Rectal smooth muscle tissue (tissue), 1 donor: ENCODE data around the gene STK32B.

Experiments used
- H3K27ac ChIP-seq: one replicate; pipeline ENCODE4 v1.7.0; 2013; ENCODE audit warnings: low read depth, low read length, inconsistent platforms
- H3K27me3 ChIP-seq: one replicate; pipeline ENCODE4 v1.7.0; 2013; ENCODE audit warnings: low read length; ENCODE audit not compliant: control insufficient read depth, insufficient read depth
- H3K36me3 ChIP-seq: one replicate; pipeline ENCODE4 v1.7.0; 2013; ENCODE audit warnings: low read length; ENCODE audit not compliant: control insufficient read depth, insufficient read depth
- H3K4me1 ChIP-seq: one replicate; pipeline ENCODE4 v1.7.0; 2013; ENCODE audit warnings: low read length; ENCODE audit not compliant: control insufficient read depth, insufficient read depth
- H3K4me3 ChIP-seq: one replicate; pipeline ENCODE4 v1.7.0; 2013; ENCODE audit warnings: low read length
- H3K9ac ChIP-seq: one replicate; pipeline ENCODE4 v1.7.0; 2013; ENCODE audit warnings: low read length

The STK32B gene

DNA sequence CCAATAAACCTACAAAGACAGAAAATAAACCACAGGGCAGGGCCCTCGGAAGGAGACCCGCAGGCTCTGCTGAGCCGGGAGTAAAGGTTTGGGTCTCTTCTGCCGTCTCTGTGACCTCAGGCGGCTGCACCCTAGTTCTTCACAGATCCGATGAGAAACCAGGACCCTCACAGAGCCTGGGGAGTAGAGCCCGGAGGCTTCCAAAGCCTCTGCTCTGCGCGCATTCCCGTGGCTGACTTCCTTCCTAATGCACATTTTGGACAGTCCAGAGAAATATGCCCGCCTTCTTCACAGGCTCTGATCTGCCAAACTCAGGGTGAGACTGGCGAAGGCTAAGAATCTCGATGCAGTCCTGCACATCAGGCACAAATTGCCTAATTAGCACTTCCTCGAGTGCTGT, 411.6 kb downstream of the STK32B start:
- H3K27me3 ChIP-seq: no peaks in the 10 kb centered on the region
- no peak overlapping the region for H3K4me3 ChIP-seq
- H3K9ac ChIP-seq: no peak overlapping the region
- H3K4me1 ChIP-seq: no peaks in the 10 kb centered on the region
- no peak overlapping the region for H3K27ac ChIP-seq
- no peaks in the 10 kb centered on the region for H3K36me3 ChIP-seq

DNA sequence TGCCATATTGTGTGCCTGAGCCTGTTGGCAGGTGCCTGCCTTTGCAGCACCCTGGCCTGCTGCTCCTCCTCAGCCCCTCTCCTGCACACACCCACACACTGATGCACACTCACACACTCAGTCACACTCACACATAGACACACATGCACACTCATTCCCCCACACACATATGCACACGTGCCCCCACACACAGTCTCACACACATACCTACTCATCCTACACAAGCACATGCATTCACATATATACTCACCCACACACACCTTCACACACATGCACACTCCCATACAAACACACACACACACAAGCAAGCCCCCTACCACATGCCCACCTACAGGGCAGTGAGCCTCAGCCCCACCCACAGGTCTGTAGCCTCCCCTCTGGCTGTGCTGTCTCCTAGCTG, 412.1 kb downstream of the STK32B start:
- Histone ChIP-seq H3K9ac (no peak overlapping the region), H3K27me3 (no peaks in the 10 kb centered on the region), H3K4me3 (no peak overlapping the region), H3K4me1 (no peaks in the 10 kb centered on the region), H3K36me3 (no peaks in the 10 kb centered on the region), H3K27ac (no peak overlapping the region)

DNA sequence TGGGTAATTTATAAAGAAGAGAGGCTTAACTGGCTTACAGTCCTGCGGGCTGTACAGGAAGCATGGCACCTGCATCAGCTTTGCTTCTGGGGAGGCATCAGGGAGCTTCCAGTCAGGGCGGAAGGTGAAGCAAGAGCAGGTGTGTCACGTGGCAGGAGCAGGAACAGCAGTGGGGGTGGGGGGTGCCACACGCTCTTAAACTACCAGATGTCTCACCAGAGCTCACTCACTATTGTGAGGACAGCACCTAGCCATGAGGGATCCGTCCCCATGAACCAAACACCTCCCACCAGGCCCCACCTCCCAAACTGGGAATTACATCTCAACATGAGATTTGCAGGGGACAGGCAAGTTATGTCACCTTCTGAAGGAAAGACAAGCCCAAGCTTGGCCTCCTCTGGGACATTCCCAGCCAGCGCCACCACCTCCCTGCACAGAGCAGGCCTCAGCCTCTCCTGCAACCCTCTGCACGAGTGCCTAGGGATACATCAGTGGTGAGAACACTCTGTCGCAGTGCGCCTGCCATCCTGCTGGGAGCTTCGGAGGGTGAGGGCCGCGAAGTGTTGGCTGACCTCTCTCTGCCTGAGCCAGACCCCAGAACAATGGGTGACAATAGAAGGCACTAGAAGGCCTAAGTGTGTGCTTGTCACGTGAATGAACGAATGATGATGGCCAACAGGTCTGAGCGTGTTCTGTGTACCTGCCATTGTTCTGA, 412.8 kb downstream of the STK32B start:
- Histone ChIP-seq H3K36me3 (no peaks in the 10 kb centered on the region), H3K9ac (no peak overlapping the region), H3K27me3 (no peaks in the 10 kb centered on the region), H3K27ac (no peak overlapping the region), H3K4me1 (no peaks in the 10 kb centered on the region), H3K4me3 (no peak overlapping the region)

DNA sequence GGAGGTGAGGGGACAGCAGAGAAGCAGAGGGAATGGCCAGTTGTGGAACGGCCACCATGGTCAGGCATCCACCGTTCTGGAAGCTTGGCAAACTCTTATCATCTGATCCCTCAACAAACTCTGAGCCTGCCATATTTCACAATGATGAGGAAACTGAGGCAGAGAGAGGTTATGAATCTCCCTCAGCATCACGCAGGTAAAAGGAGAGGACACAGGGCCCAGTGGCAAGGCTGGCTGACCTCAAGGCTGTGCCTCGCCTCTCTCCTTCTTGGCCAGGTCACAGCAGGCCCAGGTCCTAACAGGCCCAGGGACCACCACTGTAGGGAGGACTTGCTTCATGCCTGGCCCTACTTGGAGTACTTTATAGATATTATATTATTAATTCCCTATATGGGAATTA, 414.2 kb downstream of the STK32B start:
- Histone ChIP-seq H3K36me3 (no peaks in the 10 kb centered on the region), H3K9ac (no peak overlapping the region), H3K27ac (no peak overlapping the region), H3K4me1 (no peaks in the 10 kb centered on the region), H3K4me3 (no peak overlapping the region), H3K27me3 (no peaks in the 10 kb centered on the region)

DNA sequence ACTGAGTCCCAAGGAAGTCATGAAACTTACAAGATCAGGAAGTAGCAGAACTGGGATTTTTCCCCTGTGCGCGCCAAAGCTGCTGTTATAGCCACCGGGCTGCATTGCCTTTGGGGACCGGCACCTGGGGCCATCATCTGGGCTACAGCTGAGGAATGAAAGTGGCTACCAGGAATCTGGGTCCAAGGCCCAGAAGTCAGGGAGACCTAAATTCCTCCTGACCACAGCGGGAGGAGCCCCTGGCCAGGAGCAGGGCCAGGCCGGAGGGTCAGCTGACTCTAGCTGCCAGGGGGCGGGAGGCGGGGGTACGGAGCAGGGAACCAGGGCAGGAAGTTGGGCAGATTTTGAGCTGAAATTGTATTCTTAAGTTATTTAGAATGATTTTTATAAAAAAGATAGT, 414.7 kb downstream of the STK32B start:
- Histone ChIP-seq H3K27ac (no peak overlapping the region), H3K27me3 (no peaks in the 10 kb centered on the region), H3K36me3 (no peaks in the 10 kb centered on the region)

DNA sequence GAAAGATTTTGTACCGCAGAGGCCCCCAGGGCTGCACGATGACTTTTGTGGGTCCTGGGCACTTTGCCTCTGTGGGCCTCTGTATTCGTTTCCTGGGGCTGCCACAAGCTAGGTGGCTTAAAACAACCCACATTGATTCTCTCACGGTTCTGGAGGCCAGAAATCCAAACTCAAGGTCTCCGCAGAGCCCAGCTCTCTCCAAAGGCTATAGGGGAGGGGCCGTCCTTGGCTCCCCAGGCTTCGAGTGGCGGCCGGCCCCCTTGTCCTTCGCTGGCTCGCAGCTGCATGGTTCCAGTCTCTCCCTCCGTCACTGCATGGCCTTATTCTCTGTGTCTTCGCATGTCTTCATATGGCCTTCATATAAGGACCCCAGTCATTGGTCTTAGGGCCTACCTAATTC, 415.8 kb downstream of the STK32B start:
- no peaks in the 10 kb centered on the region for H3K4me1 ChIP-seq
- H3K9ac ChIP-seq: no peak overlapping the region
- H3K36me3 ChIP-seq: no peaks in the 10 kb centered on the region
- no peaks in the 10 kb centered on the region for H3K27me3 ChIP-seq
- no peak overlapping the region for H3K4me3 ChIP-seq
- H3K27ac ChIP-seq: no peak overlapping the region

More for the DNA sequence above, 414.7 kb downstream of the STK32B start:
- no peak overlapping the region for H3K9ac ChIP-seq
- H3K4me3 ChIP-seq: no peak overlapping the region
- H3K4me1 ChIP-seq: no peaks in the 10 kb centered on the region

DNA sequence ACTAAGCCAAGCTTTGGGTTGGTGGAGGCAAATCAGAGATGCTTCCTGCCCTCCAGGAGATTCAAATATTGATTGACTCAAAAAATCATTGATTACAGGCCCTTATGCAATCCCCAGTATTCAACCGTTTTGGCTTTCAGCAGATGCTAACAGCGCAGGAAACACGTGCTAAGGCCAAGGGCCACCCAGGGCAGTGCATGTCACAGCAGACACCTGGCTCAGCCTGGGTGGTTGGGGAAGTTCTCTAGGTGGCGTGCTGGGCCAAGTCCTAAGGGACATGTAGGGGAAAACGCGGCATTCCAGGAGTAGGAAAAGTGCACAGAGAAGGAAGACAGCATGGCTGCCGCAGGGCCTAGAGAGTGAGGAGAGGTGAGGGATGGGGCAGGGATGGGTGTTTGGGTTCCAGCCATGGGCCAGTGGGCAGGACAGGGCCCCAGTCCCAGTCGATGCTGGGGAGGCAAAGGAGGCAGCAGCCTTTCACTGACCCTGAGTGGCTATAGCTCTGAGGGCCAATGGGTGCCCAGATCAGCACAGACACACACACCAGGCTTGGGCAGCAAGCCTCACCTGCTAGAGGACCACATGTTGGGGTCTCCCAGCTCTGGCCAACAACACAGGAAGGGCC, 418.0 kb downstream of the STK32B start:
- H3K4me3 ChIP-seq: no peak overlapping the region
- H3K9ac ChIP-seq: no peak overlapping the region
- no peaks in the 10 kb centered on the region for H3K4me1 ChIP-seq
- H3K27me3 ChIP-seq: no peaks in the 10 kb centered on the region
- H3K36me3 ChIP-seq: no peaks in the 10 kb centered on the region
- H3K27ac ChIP-seq: no peak overlapping the region

DNA sequence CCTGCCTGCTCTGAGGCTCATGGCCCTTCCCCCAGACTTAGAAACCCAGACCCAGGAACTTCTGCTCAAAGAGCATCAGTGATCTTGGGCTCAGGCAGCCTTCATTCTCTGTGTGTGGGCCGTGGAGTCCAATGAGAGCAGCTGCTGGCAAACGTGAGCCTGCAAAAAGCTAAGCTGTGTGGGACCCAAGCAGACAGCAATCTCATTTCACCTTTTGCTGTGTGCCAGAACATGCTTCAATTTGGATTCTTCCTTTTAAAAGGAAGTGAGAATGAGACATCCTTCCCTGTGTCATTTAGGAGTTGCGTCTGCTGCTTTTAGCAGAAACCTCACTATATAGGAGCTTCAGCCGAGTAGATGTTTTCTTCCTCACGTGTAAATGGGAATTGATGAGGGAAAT, 418.6 kb downstream of the STK32B start:
- Histone ChIP-seq H3K36me3 (no peaks in the 10 kb centered on the region), H3K4me3 (no peak overlapping the region), H3K27ac (no peak overlapping the region), H3K27me3 (no peaks in the 10 kb centered on the region), H3K9ac (no peak overlapping the region), H3K4me1 (no peaks in the 10 kb centered on the region)

DNA sequence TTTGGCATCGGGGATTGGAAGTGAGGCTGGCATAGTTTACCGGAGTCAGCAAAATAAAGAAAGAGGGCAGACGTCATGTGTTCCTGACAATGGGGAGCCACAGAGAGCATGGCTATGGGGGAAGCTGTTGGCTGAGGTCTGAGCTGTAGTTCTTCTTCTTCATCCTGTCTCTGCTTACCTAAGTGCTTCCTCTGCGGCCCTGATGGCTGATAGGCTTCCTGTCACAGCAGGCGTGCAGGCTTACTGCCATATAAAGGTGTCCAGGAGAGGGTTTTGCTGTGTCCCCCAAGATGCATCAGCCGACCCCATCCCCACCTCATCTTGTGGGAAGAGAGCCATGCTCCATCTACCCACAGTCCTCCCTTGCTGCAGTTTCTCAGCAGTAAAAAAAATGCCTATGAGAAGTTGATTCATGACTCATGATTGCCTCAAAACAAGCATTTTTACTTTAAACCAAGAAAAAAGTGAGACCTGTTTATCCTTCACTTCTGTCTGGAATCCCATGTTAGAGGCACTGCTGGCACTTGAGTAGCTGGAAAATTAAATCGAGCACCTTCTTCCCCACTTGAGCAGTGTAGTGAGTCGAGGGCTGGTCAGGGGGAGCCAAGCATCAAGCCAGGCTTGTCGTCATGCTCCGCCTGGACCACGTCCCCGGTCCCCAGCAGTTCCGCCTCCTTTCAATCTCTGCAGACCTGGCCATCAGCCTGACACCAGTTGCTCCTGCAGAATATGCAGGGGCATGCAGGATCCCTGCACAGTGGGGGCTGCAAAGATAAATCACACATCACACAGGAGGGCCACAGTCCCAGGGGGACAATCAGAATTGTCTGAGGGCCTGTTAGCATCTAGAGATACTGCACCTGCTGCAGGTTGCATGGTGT, 419.3 kb downstream of the STK32B start:
- no peaks in the 10 kb centered on the region for H3K36me3 ChIP-seq
- no peak overlapping the region for H3K27ac ChIP-seq
- no peak overlapping the region for H3K4me3 ChIP-seq
- no peak overlapping the region for H3K9ac ChIP-seq
- no peaks in the 10 kb centered on the region for H3K27me3 ChIP-seq
- H3K4me1 ChIP-seq: no peaks in the 10 kb centered on the region

DNA sequence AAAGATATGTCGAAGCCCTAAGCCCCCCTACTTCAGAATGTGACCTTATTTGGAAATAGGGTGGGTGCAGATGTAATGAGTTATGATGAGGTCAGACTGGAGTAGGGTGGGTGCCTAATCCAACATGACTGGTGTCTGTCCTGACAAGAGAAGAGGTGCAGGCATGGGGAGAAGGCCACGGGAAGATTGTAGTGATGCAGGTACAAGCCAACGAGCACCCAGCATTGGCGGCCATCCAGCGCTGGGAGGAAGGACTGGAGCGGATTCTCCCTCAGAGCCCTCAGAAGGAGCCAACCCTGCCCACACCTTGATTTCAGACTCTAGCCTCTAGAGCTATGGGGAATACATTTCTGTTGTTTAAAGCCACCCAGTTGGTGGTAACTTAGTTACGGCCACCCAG, 419.9 kb downstream of the STK32B start:
- Histone ChIP-seq H3K4me3 (no peak overlapping the region), H3K27me3 (no peaks in the 10 kb centered on the region), H3K4me1 (no peaks in the 10 kb centered on the region), H3K36me3 (no peaks in the 10 kb centered on the region), H3K9ac (no peak overlapping the region), H3K27ac (no peak overlapping the region)

DNA sequence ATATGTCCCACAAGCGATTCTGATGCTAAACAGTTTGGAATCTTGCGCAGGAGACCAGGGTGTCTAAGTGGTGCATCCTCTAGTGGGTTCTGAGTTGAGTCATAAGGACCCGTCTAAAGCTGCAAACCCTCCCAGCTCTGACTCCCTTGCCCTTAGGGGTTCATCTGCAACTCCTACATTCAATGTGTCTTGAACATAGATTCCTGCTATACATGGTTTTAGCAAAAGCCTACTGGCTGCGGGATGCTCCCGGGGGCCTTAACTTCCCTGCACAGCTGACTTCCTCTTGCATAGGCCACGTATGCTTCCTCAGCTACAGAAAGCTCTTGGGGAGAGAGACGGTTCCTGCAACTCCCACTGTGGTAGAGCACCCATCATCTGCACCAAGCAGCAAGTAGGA, 420.4 kb downstream of the STK32B start:
- no peaks in the 10 kb centered on the region for H3K36me3 ChIP-seq

DNA sequence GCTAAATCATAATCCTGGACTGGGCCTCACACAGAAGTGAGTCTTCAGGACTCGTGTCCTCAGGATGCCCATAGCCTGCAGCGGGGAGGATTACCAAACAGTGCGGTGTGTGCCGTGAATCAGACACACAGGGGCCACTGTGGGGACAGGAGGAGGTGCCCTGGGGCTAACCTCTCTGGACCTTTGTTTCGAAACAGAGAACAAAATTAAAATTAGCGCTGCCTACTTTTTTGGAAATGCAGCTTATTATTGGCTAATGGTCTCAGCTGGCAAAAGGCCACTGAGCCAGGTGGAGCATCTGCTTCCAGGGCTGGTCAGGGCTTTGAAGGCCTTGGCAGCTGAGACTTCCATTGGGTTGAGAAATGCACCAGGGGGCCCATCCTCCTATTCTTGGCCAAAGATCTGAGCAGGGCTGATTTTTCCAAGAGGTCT, 420.9 kb downstream of the STK32B start:
- no peak overlapping the region for H3K9ac ChIP-seq
- H3K27me3 ChIP-seq: no peaks in the 10 kb centered on the region
- H3K4me1 ChIP-seq: no peaks in the 10 kb centered on the region
- no peak overlapping the region for H3K4me3 ChIP-seq
- no peaks in the 10 kb centered on the region for H3K36me3 ChIP-seq
- no peak overlapping the region for H3K27ac ChIP-seq

More for the DNA sequence above, 420.4 kb downstream of the STK32B start:
- H3K4me3 ChIP-seq: no peak overlapping the region
- no peaks in the 10 kb centered on the region for H3K27me3 ChIP-seq
- H3K4me1 ChIP-seq: no peaks in the 10 kb centered on the region
- no peak overlapping the region for H3K9ac ChIP-seq
- H3K27ac ChIP-seq: no peak overlapping the region
